Stimulated activated naive CD8-positive, alpha-beta T cell treated with anti-CD3 and anti-CD28 coated beads, Interleukin-15, Interleukin-2, amounts not matched to agents 100 U/mL and 50 U/mL, for 24 hours (primary cell): Measurements from ENCODE around the gene TPI1.
"Not testable (repeated sequence)": the region's sequence is repeated elsewhere in the genome, so short reads cannot be mapped to it uniquely, and the experiment has no call there.

Experiments
- ATAC-seq: fragments of 150-1000 bp; cut with Tn5 transposase; one replicate; pipeline ENCODE4 v1.10.0; 2021
- DNase-seq: peaks from one replicate; pipeline ENCODE4 v3.0.0; 2021

The TPI1 gene

DNA sequence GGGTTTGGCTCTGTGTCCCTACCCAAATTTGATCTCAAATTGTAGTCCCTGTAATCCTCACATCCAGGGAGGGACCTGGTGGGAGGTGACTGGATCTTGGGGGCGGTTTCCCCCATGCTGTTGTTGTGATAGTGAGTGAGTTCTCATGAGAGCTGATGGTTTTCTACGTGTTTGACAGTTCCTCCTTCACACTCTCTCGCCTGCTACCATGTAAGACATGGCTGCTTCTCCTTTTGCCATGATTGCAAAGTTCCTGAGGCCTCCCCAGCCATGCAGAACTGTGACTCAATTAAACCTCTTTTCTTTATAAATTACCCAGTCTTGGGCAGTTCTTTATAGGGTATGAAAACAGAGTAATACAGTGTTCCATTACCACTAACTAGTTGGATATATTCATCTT, 27.0 kb downstream of the TPI1 start:
- DNase-seq (no peak), ATAC-seq (no peak)

DNA sequence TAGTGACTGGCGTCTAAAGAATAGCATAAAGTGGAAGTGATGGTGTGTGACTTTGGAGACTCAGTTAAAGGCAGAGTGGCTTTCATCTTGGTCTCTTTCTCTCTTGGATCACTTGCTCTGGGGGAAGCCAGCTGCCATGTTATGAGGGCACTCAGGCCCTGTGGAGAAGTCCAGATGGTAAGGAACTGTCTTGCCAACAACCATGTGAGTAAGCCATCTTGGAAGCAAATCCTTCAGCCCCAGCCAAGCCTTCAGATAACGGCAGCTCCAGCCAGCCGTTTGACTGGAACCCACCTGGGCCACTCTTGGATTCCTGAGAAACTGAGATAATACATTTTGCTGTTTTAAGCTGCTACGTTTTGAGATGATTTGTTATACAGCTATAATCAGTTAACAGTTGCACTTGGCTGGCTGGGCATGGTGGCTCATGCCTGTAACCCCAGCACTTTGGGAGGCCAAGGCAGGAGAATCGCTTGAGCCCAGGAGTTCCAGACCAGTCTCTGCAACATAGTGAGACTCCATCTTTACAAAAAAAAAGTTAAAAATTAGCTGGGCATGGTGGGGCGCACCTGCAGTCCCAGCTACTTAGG, 29.6 kb downstream of the TPI1 start:
- ATAC-seq: no peak
- no peak for DNase-seq

DNA sequence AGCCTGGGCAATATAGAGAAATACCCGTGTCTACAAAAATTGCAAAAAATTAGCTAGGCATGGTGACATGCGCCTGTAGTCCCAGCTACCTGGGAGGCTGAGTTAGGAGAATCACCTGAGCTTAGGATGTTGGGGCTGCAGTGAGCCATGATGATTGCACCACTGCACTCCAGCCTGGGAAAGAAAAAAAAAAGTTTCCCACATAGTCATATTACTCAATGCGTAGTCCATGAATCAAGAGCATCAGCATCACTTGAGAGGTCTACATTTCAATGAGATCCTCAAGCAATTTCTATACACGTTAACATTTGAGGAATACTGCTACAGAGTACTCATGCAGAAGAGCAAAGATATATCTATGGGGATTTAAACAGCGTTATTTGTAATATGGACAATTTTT, 32.1 kb downstream of the TPI1 start:
- no peak for ATAC-seq
- no peak for DNase-seq

DNA sequence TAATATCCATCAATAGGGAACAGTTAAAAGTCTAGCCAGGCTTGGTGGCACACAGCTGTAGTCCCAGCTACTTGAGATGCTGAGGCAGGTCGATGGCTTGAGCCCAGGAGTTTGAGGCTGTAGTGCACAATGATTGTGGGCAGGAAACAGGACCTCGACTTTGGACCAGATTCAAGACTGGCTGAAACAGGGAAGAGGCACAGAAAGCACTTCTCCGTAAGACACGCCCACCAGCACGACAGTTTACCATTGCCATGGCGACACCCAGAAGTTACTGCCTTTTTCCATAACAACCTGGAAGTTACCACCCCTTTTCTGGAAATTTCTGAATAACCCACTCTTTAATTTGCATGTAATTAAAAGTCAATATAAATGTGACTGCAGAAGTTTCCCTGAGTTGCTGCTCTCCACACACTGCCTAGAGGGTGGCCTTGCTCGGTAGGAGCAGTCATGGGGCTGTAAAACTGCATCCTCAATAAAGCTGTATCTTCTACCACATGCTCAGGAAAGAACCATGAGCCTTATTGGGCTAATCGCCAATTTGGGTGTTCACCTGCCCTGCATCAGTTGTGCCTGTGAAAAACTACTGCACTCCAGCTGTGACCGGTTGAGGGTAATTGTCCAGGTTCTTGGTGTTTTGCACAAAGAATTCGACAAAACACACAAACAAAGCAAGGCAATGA, 32.6 kb downstream of the TPI1 start:
- DNase-seq (no peak), ATAC-seq (no peak)

DNA sequence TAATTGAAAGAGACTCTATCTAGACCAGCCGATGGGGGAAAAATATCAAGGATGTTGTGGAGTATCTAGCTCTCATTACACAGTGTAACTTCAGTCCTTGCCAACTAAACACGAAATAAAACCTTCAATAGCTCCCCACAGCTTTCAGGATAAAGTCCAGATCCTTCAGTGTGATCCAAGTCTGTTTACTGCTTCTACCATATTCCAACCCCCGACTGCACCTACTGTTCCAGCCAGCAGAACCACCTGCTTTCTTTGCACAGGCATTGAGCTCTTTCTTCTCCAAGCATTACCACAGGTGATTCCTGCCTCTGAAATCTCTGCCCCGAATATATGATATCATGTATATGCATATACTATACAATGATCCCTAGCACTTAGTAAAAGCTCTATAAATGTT, 35.1 kb downstream of the TPI1 start:
- ATAC-seq (no peak), DNase-seq (no peak)

DNA sequence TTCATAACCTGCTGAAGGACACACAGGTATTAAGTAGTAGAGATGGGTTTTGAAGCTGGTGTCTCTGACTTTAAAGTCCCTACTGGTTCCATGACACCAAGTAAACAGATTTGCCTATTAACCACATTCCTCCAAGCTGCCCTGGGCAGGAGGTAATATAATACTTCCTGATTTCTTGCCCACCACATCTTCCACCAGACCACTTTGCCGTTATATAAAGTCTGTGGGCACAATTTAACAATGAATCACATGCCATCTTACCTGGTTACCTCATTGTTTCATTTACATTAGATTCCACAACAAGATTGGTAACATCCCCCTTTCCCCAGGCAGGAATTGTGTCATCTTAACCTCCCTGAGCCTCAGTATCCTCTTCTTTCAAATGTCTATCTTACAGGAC, 36.4 kb downstream of the TPI1 start:
- DNase-seq: no peak
- ATAC-seq: no peak

DNA sequence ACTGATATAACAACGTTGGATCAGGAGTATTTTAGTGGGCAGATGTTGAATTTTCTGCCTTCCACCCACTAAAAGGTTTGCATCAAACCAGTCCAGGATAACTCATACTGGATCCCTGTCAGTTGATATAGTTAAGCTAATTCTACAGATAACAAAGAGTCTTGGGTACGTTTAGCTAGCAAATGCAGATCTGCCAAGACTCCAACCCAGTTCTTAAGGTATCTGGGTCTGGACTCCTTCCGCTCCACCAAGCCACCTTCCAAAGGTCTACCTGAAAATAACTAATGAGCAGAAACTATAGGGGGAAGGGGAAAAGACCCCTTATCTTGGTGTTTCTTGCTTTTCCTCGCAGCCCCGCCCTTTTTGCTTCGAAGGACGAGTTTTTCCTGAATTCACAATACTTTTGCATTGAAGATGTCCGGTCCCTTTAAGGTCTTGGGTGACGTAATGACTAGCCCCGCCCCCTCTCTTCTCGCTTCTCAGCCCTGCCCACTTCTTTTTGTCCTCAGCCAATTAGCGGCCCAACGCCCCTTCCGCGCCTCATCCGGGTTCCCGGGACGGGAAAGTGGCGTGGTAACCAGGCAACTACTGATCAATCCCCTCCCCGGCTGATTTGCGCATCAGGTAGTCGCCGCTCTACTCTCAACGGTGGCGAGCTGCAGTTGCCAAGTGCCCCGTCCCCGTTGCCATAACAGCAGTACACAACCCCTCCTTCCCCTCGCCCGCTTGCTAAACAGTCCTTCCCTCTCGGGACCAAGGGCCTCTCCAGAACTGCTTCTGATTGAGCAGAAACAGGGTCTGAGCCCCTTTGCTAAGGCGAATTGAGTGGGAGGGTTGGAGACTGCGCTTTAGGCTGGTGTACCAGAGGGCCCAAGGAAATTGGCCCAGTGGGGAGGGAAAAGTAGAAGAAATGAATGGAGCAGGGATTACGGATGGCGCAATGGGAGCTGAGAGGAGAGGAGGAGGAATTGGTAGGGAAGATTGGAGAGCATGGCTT, 37.2 kb downstream of the TPI1 start, which contains the start of gene LRRC23:
LRRC23 (plus strand) TSS at position 543 of the 997 bp plus-strand sequence. CDS start 812 bp downstream, outside the sequence.
- ATAC-seq: peak; percentile 97
- DNase-seq: peak; percentile 97

DNA sequence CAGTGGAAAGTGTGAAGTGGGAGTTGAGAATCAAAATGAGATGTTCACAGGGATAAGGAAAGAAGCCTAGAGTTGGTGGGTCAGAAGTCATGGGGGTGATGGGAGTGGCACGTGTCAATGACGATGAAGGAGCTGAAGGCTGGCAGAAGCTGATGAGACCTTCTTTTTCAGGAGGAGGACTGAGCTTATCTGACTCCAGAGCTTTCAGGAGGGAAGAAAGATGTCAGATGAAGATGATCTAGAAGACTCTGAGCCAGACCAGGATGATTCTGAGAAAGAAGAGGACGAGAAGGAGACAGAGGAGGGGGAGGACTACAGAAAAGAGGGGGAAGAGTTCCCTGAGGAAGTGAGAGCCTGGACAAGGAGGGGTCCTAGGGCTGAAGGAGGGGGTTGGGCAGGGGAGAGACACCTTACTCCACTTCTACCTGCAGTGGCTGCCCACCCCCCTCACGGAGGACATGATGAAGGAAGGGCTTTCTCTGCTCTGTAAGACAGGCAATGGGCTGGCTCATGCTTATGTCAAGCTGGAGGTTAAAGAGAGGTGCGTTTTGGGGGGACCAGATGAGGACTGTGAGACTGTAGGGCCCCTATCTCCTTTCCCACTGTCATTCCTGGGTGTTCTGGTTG, 38.2 kb downstream of the TPI1 start:
- no peak for ATAC-seq
- no peak for DNase-seq

DNA sequence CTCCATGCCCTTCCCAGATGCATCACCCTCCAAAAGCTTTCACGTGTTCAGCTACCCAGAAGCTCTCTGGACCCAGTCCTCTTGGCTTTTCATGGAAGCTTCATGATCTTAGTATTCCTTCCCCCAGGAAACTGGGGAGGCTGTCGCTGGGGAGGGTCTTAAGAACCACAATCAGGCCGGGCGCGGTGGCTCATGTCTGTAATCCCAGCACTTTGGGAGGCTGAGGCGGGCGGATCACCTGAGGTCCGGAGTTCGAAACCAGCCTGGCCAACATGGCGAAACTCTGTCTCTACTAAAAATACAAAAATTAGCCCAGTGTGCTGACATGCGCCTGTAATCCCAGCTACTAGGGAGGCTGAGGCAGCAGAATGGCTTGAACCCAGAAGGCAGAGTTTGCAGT, 40.8 kb downstream of the TPI1 start:
- not testable (repeated sequence) for ATAC-seq, DNase-seq

DNA sequence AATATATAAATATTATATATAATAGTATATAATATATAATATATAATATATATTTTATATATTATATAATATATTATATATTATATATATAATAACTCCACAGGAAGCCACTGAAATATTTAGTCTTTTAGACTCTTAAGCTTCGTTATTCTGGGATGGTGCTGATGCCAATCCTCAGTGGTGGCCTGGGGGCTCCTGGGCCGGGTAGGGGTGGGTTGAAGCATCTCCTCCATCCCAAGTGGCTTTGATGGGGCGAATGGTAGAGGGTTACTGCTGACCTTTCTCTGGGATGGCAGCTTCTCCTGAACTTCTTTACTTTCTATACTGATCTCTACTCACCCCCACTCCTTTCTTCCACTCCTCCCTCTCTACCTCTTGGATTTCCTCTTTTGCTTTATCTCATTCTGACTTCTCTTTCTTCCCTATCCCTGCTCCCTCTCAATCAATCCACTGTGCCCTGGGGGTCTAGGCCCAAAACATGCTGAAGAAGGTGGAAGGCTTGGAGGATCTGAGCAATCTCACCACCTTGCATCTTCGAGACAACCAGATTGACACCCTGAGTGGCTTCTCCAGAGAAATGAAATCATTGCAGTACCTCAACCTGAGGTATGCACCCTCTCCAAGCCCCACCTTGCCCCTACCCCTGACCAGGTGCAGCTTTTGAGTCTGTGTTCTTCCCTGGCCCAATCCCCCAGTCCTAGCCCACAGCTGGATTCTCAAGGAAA, 42.3 kb downstream of the TPI1 start:
- no peak for DNase-seq
- ATAC-seq: no peak

DNA sequence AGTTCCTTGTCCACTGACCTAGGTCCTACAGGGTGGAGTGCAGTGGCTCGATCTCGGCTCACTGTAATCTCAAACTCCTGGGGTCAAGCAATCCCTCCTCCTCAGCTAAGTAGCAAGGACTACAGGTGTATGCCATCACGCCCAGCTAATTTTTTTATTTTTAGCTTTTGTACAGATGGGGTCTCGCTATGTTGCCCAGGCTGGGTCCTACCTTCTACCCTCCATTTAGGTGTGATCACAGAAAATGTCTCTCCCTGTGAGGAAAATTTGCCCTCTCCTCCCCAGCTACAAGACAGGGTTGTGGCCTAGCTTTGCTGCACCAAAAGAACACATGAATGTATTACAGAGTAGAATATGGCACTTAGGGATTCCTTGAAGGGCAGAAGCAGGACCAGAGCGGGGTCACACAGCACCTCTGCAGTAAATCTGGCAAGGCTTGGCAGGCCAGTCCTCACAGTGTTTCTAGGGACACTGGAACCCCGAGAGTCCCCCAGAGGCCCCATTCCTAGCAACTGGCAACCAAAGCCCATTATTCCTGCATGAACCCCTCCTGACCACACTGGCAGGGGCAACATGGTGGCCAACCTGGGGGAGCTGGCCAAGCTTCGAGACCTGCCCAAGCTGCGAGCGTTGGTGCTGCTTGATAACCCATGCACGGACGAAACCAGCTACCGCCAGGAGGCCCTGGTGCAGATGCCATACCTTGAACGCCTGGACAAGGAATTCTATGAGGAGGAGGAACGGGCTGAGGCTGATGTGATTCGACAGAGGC, 45.0 kb downstream of the TPI1 start:
- ATAC-seq: no peak
- DNase-seq: no peak

DNA sequence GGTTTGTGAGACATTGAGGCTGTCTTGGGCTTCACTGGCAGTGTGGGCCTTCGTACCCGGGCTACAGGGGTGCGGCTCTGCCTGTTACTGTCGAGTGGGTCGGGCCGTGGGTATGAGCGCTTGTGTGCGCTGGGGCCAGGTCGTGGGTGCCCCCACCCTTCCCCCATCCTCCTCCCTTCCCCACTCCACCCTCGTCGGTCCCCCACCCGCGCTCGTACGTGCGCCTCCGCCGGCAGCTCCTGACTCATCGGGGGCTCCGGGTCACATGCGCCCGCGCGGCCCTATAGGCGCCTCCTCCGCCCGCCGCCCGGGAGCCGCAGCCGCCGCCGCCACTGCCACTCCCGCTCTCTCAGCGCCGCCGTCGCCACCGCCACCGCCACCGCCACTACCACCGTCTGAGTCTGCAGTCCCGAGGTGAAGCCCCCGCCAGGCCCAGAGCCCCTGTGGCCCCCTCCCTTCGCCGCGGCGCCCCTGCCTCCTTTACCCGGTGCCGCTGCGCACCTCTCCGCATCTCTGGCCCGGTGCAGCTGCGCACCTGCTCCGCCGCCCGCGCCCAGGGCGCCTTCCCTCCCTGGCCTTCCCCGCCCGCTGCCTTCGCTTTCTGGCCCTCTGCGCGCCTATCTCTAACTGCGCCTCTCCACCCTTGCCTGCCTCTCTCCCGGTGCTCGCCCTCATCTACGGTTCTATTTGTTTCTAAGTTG, 47.1 kb downstream of the TPI1 start, which contains the start of gene ENO2:
ENO2 (plus strand) TSS at position 335 of the 701 bp plus-strand sequence. CDS start 1,253 bp downstream, outside the sequence.
- peak; percentile 86 for DNase-seq
- ATAC-seq: peak; percentile 91

DNA sequence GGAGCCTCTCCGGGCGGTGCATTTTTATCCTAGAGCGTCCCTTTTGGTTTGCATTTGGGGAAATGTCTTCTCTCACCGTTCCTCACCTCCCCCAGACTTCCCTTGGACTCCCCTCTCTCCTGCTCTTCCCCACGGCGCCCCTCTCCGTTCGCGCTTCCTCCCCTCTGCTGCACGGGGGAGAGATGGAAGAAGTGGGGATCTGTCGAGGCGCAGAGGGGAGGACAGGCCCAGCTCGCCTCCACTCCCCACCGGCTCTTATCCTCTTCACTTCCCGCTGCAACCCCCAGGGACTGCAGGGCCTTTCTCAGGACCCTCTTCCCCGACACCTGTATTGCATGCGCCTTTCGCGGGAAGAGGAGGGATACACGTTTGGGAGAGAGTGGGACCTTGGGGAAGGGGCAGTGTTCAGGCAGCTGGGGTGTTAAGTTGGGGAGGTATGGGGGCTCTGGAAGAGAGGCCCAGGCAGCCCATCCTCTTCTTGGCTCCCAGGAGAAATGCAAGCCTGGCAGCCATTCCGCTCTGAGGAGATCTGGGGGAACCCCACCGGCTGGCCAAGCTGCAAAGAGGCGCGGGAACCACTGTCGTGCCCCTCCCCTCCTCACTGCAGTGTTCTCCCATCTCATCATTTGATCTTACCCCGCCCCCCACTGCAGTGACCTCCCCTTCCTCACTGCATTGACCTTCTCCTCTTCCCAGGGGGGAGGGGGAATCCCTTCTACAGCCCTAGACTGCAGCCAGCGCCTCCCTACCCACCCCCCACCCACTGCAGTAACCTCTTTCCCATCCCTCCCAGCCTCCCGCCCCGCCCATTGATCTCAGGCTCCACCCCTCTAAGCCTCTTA, 47.8 kb downstream of the TPI1 start:
- DNase-seq (no peak), ATAC-seq (no peak)

DNA sequence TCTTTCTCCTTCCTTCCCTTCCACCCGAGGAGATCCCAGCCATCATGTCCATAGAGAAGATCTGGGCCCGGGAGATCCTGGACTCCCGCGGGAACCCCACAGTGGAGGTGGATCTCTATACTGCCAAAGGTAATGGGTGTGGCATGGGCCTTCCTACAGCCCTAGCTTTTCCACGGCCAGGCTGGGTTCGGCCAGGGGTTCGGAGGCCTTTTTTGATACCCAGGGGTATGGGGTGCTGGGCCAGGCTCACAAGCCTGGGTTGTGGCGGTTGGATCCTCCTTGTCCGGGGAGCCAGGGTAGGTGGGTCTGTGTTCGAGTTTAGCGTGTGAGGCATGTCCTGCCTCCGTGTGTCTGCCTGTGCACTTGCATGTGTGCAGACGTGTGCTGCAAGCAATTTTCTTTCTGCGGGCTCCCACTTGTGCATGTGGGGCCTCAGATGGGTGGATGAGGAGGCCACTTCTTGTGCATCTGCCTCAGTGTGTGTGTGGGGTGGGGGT, 48.5 kb downstream of the TPI1 start:
- no peak for ATAC-seq
- DNase-seq: no peak

DNA sequence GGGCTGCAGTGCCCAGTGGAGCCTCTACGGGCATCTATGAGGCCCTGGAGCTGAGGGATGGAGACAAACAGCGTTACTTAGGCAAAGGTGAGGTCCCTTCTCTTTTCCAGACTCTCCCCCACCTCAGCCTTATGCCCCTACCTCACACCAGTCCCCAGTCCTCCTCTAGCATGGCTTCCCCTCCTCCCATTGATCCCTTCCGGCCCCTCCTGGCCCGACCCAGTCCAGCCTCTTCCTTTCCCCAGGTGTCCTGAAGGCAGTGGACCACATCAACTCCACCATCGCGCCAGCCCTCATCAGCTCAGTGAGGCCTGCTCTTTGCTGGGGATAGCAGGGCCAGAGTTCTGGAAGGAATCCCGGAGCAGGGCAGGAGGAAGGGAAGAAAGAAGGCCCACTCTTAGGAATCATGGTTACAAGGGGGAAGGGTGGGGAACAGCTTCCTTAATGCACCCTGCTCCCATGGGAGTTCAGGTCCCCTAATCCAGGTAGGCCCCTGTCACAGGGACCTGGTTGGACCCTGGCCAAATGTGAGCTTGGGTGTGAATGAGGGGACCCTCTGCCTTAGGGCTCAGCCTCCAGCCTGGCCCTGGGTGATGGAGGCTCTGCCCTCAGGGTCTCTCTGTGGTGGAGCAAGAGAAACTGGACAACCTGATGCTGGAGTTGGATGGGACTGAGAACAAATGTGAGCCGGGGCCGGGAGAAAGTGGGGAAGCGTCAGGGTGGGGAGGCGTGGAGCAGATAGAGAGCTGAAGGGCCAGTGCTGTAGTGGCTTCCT, 49.3 kb downstream of the TPI1 start:
- ATAC-seq (no peak), DNase-seq (no peak)

DNA sequence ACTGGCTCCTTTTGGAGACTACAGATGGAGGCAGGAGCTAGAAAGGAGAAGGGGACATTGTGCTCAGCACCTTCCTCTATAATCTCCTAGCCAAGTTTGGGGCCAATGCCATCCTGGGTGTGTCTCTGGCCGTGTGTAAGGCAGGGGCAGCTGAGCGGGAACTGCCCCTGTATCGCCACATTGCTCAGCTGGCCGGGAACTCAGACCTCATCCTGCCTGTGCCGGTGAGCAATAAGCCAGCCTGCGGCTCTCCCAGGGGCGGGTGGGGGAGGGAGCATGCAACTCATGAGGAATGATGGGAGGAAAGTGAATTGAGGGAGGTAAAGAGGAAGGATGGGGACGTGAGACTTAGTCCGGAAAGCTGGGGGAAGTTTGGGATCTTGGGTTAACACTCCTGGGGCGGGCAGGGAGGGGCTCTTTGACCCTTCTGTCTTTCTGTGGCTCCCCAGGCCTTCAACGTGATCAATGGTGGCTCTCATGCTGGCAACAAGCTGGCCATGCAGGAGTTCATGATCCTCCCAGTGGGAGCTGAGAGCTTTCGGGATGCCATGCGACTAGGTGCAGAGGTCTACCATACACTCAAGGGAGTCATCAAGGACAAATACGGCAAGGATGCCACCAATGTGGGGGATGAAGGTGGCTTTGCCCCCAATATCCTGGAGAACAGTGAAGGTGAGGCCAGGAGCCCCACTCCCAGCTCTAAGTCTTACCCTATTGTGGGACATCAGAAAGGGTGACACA, 50.3 kb downstream of the TPI1 start:
- DNase-seq (no peak), ATAC-seq (no peak)

DNA sequence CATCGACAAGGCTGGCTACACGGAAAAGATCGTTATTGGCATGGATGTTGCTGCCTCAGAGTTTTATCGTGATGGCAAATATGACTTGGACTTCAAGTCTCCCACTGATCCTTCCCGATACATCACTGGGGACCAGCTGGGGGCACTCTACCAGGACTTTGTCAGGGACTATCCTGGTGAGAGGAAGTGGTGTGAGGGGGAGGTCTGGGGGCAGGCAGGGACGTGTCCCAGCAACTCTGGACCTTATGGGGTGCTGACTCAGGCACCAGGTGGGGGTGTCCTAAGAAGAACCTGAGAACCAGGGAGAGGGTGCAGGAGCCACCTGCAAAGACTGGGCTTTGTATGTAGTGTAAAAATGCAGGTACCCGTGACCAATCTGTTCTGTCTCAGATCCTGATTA, 52.3 kb downstream of the TPI1 start:
- DNase-seq: no peak
- no peak for ATAC-seq
